ENCODE data around the gene KLHL22. TPM values are rescaled to one million over a fixed set of nuclear protein-coding genes. Genes with fewer than 3 reads are reported as not detected.
A peak's percentile ranks its signal among the peaks of the same experiment; 100 is the strongest.
"Not testable (repeated sequence)": the region's sequence is repeated elsewhere in the genome, so short reads cannot be mapped to it uniquely, and the experiment has no call there.

Gene KLHL22
- total RNA-seq, 8 experiments from 2014 or later, result 15.9 to 27.7 (median 22.3) TPM

DNA sequence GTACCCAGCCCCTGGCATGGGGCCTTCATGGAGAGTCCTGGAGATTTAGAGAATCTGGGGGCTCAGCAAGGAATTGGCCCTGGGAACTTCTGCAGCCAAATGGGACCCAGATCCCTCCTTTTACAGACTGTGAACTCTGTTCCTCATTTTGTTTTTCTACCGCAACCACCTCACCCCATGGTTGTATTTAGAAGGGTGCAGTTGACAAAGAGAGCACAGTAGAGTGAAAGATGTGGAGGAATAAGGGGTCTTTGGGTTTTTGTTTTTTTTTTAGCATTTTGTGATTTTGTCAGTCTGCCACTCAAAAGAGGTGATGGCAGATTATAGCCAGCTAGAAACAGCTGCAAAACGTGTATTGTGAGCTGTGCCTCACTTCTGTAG lies 99.7 kb downstream of the KLHL22 start:
- H3K27ac ChIP-seq, result no peak overlapping the region
- peaks cover 27 to 28% of the 10 kb centered on the region in 2 donors for H3K4me1 ChIP-seq (replicated peaks in 1 of 2)
- in situ Hi-C loops (cut with MboI; ENCODE audit: low pct_unique_long_range_greater_than_20kb in 2 of 9, low sequenced_read_pairs in 9 of 9, unreplicated experiment in 9 of 9), result no loop called here
- ATAC-seq (replicated peaks in 6 of 8), result no peak
- peak overlapping the region in 2 of 5 donors; percentile 8 to 94 for H3K4me3 ChIP-seq
- 14 to 100% (median 60%) methylated on average over 1 to 2 of the region's 2 CpGs; no CpG with 5 or more reads in 1 of the 10 experiments for WGBS, 10 experiments

DNA sequence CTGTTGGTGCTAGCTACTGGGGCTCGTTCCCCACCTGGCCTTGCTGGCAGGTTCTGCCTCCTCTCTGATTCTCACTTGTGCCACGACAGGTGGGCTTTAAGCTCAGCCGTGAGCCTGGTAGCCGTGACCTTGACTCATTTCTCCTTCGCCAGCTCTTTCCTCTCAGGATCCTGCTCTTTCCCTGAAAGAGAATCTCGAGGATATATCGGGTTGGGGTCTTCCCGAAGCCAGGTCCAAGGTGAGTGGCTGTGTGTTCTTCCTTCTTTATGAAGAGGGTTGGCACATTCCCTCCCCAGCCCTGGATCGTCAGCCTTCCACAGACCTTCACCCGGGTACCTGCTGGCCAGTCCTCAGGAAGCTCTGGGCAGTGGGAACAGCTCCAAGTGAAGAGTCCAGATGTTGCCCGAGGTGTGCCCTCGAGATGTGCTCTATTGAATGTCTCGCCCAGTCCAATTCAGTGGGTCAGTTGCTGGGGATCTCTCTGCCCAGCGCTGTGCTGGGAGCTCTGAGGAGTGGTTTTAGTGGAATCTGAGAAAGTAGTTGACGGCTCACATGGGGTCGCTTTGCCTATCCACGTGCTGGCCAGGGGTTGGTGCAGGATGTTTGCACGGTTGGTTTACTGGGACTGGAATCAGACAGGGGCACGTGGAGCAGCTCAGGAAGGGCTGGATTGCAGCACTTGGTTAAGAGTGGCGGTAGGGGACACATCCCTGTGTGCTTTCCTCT lies 100.3 kb downstream of the KLHL22 start:
- 57 to 100% (median 84%) methylated on average over 1 to 13 of the region's 20 CpGs for WGBS, 10 experiments
- ATAC-seq (replicated peaks in 6 of 8), result no peak
- Histone ChIP-seq H3K4me1 (replicated peaks in 1 of 2) (peaks cover 27 to 28% of the 10 kb centered on the region in 2 donors), H3K27ac (no peak overlapping the region), H3K4me3 (peak overlapping the region; percentile 67 to 94 (median 84))
- in situ Hi-C loops (cut with MboI; ENCODE audit: low pct_unique_long_range_greater_than_20kb in 2 of 9, low sequenced_read_pairs in 9 of 9, unreplicated experiment in 9 of 9), result no loop called here

DNA sequence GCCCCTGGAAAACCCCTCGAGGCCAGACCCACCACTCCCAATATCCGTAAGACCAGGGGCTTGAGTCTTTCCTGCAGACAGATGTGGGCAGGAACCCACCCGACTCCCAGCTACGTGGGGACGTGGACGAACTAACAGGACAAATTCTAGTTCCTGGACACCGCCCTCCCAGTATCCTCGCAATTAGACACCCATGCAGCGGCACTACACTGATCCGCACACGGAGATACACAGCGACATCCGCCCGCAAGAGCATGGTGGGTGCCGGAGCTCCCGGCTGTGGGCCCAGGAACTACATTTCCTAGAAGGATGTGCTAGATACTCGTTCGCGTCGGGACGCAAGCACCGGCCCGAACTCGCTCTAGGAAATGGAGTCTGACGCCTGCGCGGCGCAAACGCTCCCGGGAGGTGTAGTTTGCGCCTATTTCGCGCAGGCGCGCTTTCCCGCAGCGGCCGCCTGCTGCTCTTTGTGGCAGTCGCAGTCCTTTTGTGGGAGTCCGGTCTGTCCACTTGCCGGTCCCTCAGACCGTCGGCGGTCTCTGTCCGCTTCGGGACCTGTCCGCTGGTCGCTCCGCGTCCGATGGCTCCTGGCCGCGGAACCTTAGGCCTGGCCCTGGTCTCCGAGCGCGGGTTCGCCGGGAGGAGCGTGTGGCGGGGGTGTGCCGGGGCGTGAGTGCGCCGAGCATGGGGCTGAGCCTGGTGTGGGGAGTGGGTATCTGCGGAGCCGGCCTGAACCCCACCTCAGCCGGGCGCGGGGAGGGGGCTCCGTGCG lies 101.7 kb downstream of the KLHL22 start, which contains the start of gene ZNF74:
ZNF74 (plus strand) TSS at position 447 of the 772 bp plus-strand sequence. CDS start 478 bp downstream, outside the sequence.
- Histone ChIP-seq H3K4me1 (replicated peaks in 1 of 2) (peaks cover 27 to 28% of the 10 kb centered on the region in 2 donors), H3K4me3 (peak within 1 kb of the TSS; percentile 67 to 94 (median 84)), H3K27ac (peak within 1 kb of the TSS; percentile 87 to 89)
- ATAC-seq (replicated peaks in 6 of 8), result peak; percentile 88 to 96 (median 92)
- WGBS, 10 experiments, result 0 to 34% (median 1%) methylated on average over 1 to 8 of the region's 71 CpGs; no CpG with 5 or more reads in 6 of the 10 experiments
- in situ Hi-C loops (cut with MboI; ENCODE audit: low pct_unique_long_range_greater_than_20kb in 2 of 9, low sequenced_read_pairs in 9 of 9, unreplicated experiment in 9 of 9), result no loop called here

DNA sequence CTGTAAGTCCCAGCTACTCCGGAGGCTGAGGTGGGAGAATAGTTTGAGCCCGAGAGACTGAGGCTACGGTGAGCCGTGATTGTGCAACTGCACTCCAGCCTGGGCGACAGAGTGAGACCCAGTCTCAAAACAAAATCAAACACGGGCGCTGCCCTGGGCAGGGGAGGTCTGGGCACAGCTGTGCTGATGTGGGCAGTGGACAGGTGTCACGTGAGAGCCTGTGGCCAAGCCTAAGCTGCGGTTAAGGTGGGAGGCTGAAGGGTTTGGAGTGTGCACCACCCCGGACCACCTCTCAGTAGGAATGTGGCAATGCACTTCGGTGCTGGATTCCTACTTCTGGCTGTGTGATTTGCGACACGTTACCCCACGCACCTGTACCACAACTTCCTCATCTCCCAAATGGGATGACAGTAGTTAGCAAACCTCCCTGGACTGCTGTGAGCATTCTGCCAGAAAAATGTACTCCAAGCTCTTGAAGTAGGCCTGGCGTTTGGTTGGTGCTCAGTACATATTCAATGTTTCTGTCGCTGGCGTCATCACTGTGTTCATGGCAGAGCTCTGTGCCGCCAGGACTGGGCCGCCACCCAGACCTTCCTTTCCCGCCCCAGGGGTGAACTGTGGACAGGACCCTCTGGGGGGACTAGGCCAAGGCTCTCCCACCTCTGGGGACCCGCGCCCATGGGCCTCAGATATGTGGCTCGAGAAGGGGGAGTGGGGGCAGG lies 102.5 kb downstream of the KLHL22 start:
- no peak for ATAC-seq (replicated peaks in 6 of 8)
- WGBS, 10 experiments, result 92 to 100% (median 99%) methylated on average over 2 to 9 of the region's 23 CpGs; no CpG with 5 or more reads in 4 of the 10 experiments
- in situ Hi-C loops (cut with MboI; ENCODE audit: low pct_unique_long_range_greater_than_20kb in 2 of 9, low sequenced_read_pairs in 9 of 9, unreplicated experiment in 9 of 9), result no loop called here
- H3K27ac ChIP-seq, result peak overlapping the region; percentile 87 to 89
- H3K4me1 ChIP-seq (replicated peaks in 1 of 2), result peaks cover 27 to 28% of the 10 kb centered on the region in 2 donors
- peak overlapping the region; percentile 67 to 94 (median 84) for H3K4me3 ChIP-seq

DNA sequence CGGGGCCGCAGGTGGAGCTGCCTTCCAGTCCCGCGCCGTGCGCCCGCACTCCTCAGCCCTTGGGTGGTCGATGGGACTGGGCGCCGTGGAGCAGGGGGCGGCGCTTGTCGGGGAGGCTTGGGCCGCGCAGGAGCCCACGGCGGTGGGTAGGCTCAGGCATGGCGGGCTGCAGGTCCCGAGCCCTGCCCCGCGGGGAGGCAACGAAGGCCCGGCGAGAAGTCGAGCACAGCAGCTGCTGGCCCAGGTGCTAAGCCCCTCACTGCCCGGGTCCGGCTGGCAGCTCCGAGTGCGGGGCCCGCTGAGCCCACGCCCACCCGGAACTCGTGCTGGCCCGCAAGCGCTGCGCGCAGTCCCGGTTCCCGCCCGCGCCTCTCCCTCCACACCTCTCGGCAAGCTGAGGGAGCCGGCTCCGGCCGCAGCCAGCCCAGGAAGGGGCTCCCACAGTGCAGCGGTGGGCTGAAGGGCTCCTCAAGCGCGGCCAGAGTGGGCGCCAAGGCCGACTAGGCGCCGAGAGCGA lies 103.2 kb downstream of the KLHL22 start:
- H3K27ac ChIP-seq; H3K4me3 ChIP-seq; in situ Hi-C loops (cut with MboI; ENCODE audit: low pct_unique_long_range_greater_than_20kb in 2 of 9, low sequenced_read_pairs in 9 of 9, unreplicated experiment in 9 of 9); ATAC-seq (replicated peaks in 6 of 8): not testable (repeated sequence)
- H3K4me1 ChIP-seq (replicated peaks in 1 of 2), result peaks cover 27 to 28% of the 10 kb centered on the region in 2 donors
- no CpG with 5 or more reads among the region's 53 CpGs for WGBS, 10 experiments

Other genes starting within 250 kb of the KLHL22 start
- gene RTN4R, start 227.5 kb downstream of the KLHL22 start, total RNA-seq, result 10 to 100 TPM in 3 of 8 experiments, 1 to 10 TPM in 5; 1.0 to 17.7 (median 6.3) TPM
- 10 to 100 TPM; 31.4 to 62.4 (median 41.0) TPM for gene DGCR6L, start 175.7 kb downstream of the KLHL22 start, total RNA-seq
- 10 to 100 TPM in 7 of 8 experiments, 1 to 10 TPM in 1; 4.3 to 34.2 (median 18.8) TPM for gene ZNF74, start 101.6 kb downstream of the KLHL22 start, total RNA-seq
- gene SCARF2, start 58.0 kb downstream of the KLHL22 start, total RNA-seq, result 10 to 100 TPM in 2 of 8 experiments, 1 to 10 TPM in 6; 1.6 to 21.3 (median 4.6) TPM
- gene MED15, start 11.8 kb upstream of the KLHL22 start, total RNA-seq, result 10 to 100 TPM; 14.3 to 48.2 (median 22.8) TPM